ENCODE results near the gene SLIT3. TPM values are rescaled to one million over a fixed set of nuclear protein-coding genes. Genes with fewer than 3 reads are reported as not detected.
A peak's percentile ranks its signal among the peaks of the same experiment; 100 is the strongest.

The SLIT3 gene
- total RNA-seq, 1 donor from 2014 or later, result 16.6 TPM

DNA sequence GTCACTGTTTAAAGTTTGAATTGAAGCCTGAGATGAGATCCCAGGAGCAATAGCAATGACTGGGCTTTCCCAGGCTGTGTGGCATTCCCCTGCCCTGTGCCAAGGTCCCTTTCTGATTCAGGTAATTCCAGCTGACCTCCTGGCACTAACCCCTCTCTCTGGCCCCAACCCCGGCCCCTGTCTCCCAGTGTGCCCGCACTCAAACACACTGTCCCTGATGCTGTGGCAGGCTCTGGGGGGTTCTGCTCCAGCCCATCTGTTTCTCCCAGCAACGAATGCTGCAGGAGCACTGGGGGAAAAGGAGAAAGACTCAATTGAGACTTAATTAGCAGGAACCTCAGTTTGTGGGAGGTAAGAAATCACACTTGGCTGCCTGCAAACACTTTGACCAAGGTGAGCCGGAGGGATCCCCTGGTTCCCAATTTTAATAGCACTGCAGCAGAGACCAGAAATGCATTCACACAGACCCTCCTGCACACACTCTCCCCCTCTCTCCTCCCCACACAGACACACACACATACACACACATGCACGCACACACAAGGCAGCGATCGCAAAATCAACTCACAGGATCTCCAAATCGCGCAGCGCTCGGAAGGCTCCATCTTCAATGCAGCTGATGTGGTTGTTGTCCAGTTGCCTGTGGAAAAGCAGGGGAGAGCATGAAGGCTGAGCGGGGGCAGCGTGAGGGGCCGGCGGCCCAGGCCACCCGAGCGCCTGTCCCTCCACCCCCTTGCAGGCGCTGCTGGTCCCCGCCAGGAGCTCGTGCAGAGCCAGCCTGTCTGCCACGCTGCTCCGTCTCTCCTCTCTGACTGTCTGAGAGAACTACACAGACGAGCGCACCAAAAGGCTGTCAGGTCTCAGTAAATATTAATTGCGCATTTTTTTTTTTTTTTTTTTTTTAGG is 456.7 kb downstream of the SLIT3 start:
- no peak for DNase-seq (ENCODE audit: low spot score)
- intact Hi-C loops (cut with DNase I), result no loop called here

DNA sequence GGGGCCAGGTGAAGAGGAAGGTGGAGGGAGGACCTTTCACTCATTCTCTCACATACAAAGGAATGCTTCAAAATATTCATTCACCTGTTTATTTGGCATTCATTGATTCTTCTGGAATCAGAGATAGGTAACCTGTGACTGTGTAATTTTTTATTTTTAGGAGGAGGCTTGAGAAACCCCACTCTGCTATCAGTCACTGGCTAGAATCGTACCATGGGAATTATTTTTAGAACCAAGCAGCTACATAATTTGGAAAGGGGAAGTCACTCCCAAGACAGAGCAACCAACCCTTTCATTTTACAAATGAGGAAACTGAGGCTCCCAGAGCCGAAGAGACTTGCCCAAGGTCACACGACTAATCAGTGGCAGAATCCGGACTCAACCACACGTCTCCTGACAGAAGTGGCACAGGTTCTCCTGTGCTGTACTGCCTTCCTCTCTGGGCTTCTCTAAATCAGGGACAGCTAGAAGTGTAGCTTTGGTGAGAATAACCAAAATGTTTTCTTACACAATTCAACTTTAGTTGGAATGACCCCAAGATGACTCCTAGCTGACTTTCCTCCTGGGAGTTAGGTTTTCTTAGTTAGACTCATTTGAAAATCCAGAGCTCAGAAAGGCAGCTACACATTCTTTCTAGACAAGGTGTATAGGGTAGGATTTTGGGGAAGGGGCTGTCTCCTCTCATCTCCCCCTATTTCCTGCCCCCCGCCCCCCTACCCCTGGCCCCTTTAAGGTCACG is 457.5 kb downstream of the SLIT3 start:
- intact Hi-C loops (cut with DNase I), result loop anchor here (2.0 kb wide), 1 partner anchor 31 kb away; no protein-coding TSS in a partner anchor
- DNase-seq (ENCODE audit: low spot score), result no peak

DNA sequence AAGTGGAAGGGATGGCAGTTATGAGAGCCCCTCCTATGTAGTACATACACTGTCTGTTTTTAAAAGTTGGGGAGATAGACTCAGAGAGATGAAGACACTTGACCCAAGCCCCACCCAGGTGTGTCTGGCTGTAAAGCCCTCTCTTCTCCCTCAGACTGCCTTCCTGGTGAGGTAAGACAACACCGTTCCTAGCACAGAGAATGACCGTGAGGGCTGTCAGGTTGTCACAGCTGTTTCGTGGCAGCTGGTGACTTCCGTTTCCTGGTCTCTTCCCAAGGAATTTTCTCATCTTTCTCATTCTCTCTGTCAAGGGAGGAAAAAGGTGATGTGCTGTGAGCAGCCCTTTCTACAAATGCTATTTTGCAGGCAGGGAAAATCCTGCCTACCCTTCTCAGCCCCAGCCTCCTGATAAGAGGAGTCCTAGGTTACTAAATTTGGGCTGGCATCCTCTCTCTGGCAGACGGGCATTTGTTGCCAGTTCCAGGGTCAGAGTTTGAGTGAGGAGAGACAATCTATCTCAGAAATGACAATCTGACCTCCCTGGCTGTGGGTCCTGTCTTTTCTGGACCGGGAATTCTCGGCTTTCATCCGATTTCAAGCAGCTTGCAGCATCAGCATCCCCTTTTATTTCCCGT is 458.3 kb downstream of the SLIT3 start:
- intact Hi-C loops (cut with DNase I), result loop anchor here (2.0 kb wide), 1 partner anchor 30 kb away; no protein-coding TSS in a partner anchor
- no peak for DNase-seq (ENCODE audit: low spot score)

DNA sequence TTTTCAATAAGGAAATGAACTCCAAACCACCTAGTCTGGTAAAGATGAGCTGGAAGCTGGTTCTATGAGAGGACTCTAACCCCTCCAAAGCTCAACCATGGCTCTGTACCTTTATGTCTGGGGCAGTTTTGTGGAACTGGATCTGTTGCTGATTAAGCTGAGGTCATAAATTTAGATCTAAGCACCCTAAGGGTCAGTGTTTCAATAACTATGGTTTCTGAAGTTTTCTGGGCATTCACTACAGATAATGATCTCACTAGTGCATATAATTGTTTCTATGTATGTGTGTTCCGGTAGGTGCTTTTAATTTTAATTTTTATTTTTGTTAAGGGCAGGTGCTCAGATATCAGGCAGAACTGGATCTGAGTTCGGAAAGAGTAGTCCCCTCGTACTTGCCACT is 463.1 kb downstream of the SLIT3 start:
- intact Hi-C loops (cut with DNase I), result no loop called here
- no peak for DNase-seq (ENCODE audit: low spot score)

DNA sequence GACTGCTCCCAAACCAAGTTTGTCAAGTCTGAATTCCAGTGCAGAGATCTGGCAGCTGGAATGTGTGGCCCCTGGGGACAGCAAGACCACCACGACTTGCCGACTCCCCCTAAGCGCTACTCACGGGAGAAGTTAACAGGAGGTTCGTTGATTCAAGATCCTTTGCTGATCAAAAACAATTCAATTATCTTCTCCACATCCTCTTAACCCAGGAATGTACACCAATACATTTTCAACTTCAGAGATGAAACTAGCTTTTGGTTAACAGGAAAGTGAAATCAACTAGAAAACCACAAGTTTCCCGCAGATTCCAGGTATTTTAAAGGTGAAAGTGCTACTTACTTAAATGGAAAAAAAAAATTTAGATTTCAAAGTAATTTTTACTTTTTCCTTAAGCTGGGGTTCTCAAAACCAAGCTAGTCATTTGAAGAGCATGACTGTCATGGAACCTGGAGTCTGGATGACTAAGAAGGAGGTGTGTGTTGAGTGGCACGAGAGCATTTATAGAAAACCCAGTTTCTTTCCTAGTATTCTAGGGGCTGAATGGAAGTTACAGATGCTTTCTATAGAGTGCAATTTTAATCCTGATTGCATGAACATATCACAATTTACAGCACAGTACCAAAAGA is 464.2 kb downstream of the SLIT3 start:
- DNase-seq (ENCODE audit: low spot score), result no peak
- intact Hi-C loops (cut with DNase I), result no loop called here

DNA sequence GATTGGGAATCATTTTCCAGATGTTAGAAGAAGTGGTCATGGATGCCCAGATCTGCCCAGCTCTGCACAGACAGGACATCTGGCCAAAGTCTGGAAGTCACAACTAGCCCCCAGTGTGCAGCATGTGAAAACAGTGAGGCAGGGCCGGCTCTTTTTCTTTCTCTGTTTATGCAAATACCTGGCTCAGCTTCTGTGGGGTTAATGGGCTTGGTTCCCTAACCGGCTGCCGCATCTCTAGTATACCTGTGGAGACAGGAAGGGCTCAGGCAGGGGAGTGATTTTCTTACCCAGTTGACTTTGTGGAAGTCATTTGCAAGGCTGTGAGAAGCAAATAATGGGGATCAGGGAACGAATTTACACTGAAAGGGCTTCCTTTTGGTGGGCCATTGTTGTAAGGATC is 467.0 kb downstream of the SLIT3 start:
- intact Hi-C loops (cut with DNase I), result no loop called here
- peak; percentile 29 for DNase-seq (ENCODE audit: low spot score)

DNA sequence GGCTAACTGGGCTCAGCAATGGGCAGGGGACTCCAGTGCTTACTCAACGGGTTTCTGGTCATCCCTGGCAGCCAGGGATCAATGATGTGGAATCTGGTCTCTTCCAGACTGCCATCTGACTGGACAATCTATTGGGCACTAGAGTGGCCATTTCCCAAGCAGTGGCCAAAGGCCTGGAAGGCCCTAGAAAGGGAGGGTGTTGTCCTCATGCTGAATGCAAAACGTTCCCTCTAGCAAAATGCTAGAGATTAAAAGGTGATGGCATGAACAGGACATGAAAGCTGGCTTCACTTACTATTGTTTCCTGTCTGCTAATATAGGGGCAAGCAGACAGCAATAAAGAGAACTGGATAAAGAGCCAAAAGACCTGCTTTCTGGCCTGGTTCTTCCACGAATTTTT is 467.6 kb downstream of the SLIT3 start:
- DNase-seq (ENCODE audit: low spot score), result peak; percentile 56
- intact Hi-C loops (cut with DNase I), result no loop called here

DNA sequence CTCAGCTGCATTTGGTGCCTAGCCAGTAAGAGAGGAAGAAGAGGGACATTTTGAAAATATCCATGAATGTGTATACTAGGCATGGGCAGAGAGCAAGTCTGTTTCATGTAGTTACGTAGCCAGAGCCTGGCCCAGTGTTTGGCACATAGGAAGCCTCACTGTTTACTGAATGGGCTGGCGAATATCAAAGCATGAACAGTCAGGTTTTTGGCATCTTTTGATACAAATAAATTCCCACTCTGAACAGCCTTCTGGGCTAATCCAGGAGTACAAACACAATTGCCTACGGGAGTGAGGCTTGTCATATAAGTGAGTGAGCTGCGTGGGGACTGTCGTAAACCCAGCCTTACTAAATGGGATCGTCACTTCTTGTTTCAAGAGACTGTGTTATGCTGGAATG is 468.6 kb downstream of the SLIT3 start:
- DNase-seq (ENCODE audit: low spot score), result peak; percentile 10
- intact Hi-C loops (cut with DNase I), result no loop called here

DNA sequence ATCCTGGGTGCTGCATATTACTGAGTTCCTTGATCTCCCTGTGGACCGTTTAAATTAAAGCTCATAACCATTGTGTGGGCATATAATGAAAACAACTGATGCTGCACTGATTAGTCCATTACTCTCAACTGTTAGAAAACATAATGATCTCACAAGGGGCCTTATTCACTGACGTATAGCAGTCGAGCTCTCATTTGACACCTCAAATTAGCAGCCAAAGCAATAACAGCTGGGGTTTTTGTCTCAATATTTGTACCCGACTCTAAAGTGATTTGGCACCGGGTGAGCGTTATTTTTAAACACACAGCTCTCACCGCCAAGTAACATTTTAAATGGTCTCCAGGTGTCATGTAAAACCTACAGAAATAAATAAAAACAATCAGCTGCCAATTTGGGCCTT is 469.6 kb downstream of the SLIT3 start:
- DNase-seq (ENCODE audit: low spot score), result no peak
- intact Hi-C loops (cut with DNase I), result no loop called here

DNA sequence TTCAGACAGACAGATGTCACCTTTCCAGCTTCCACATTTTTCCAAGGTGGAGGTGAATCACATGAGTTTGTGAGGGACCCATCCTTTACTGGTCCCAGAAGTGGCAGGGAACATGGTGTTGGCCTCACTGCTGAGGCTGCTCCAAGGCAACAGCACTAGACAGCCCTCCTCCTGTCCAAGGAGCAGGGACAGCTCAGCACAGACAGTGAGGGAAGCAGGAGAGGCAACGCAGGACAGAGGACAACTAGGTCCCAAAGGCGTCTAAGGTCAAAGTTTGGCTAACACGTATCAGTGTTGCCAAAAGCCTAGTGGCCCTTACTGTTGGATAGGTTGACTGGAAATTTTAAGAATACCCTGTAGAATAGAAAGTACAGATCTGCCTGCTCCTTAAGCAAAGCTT is 470.1 kb downstream of the SLIT3 start:
- intact Hi-C loops (cut with DNase I), result no loop called here

DNA sequence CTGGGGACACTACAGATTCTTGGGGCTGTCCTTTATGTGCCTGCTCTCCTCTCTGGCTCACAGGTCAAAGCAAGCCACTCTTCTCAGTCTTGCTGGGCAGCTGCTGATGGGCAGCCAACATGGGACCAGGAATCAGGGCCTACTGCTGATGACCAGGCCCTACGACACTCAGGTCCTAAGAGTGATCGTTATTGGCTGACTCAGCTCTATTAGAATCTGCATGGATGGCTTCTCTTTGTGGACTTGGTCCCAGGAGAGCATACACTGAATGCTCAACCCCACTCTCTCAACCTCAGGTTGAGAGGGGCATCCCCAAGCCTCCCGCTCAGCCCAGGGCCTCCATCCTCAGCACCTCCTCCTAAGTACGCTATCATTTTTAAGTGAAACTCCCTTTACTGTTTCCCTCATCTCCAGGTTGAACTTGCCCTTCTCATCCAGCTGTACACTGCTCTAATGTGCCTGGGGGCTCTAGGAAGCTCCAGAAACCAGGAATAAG is 471.0 kb downstream of the SLIT3 start:
- intact Hi-C loops (cut with DNase I), result no loop called here
- DNase-seq (ENCODE audit: low spot score), result peak; percentile 27

More for the DNA sequence above, 470.1 kb downstream of the SLIT3 start:
- DNase-seq (ENCODE audit: low spot score), result peak; percentile 41

DNA sequence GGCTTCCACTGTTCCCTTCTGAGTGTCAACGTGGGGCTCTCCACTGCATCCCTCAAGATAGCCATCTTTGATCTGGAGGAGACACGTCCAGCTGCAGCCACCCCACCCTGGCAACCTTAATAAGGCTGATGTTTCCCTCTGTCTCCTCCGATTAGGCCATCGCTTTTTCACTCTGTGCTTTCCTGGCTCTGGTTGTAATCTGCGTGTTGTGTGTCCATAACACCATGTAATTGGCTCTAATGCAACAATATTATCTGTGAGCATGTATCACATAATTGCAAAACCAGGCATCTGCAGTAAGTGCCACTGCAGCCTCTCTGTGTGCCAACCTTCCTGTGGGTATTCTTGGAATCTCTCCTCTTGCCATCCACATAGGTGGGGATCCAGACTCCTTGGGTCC is 471.9 kb downstream of the SLIT3 start:
- DNase-seq (ENCODE audit: low spot score), result peak; percentile 27
- intact Hi-C loops (cut with DNase I), result no loop called here

DNA sequence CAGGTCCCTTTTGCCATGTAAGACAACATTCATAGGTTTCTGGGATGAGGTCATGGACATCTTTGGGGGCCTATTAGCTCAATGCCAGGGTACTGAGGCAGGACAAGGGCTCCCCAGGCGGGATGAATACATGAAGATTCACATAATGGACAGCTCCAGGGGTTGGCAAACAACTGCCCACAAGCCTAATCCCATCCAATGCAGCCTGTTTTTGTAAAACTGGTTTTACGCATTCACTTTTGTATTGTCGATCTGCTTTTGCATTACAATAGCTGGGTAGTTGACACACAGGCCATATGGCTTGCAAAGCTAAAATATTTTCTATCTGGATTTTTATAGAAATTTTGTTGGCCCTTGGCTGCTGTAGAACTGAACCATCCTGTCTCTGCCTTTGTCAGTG is 473.3 kb downstream of the SLIT3 start:
- intact Hi-C loops (cut with DNase I), result no loop called here
- no peak for DNase-seq (ENCODE audit: low spot score)

DNA sequence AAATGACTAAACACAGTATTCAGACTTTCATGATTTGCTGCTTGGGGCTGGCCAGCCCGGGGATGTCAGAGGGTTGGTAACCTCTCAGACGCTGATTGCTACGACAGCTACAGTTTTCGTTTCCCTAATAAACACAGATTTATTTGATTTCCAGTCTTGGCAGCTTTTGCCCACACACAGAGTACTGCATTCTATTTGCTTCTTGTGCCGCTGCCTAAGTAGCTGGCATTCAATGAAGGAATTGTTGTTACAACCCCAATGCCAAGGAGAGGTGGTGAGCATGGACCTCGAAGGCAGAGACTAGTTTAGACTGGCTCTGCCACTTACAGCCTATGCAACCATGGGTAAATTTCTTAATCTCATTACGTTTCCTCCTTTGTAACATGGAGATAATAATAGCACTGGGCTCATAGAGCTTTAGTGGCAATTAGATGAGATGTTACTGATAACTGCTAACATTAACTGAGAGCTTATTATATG is 474.7 kb downstream of the SLIT3 start:
- no peak for DNase-seq (ENCODE audit: low spot score)
- intact Hi-C loops (cut with DNase I), result no loop called here

DNA sequence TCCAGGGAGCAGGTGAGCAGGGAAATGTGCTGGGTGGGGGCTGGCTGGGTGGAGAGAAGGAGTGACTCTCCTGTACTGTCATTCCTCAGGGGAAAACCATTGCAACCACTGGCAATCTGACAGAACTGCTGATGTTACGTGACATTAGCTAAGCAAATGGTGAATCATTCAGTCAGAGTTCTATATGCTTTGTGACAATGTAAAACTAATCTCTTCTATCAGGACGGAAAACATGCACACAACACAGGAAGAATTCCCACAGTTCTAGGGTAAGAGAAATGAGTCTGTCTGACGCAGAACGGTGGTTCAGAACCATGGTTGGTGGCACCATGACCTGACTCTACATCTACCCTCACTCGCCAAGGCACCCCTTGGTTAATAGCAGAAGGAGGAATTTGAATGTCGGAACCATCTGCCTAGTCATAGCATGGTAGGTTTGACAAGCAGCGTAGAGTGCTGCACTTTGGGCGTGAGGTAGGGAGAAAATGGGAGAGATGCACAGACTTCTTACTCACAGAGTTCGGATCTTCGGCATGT is 478.1 kb downstream of the SLIT3 start:
- DNase-seq (ENCODE audit: low spot score), result no peak
- intact Hi-C loops (cut with DNase I), result no loop called here

DNA sequence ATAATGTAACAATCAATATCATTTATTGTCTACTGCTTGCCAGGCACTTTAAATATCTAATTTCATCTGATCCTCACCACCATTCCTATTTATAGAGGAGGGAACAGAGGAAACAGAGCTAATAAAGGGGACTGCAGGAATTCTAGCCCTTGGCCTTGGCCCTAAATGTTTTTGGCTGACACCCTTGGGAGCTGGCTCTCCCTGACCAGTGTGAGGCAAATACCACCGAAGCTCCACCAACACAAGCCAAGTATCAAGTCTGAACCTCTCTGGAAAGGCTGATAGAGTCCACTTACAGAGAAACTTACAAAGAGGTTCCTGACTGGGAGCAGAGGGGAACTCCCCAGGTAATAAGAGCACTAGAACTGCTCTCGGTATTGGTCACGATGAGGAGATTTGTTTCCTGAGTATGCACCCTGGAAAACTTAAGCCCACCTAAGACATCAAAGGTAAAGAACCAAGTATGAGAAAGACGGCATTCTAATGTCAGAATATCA is 478.6 kb downstream of the SLIT3 start:
- intact Hi-C loops (cut with DNase I), result no loop called here

DNA sequence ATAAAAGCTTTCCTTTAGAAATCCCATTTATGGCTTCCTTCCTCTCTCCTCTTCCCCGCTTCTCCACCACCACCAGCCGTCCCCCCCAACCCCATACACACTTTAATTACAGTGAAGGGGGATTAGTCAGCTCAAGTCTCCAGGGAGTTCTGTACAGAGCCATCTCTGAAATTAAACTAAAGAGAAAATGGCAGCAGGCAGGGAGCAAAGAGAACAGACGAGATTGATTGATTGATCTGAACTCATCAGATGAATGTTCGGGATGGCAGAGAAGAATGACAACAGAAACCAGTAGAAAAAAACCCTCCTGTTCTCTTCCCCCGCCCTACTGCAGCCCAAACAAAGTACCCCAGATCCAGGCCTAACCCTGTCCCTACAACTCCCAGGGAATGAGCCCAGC is 480.1 kb downstream of the SLIT3 start:
- DNase-seq (ENCODE audit: low spot score), result no peak
- intact Hi-C loops (cut with DNase I), result no loop called here

More for the DNA sequence above, 478.6 kb downstream of the SLIT3 start:
- DNase-seq (ENCODE audit: low spot score), result no peak

DNA sequence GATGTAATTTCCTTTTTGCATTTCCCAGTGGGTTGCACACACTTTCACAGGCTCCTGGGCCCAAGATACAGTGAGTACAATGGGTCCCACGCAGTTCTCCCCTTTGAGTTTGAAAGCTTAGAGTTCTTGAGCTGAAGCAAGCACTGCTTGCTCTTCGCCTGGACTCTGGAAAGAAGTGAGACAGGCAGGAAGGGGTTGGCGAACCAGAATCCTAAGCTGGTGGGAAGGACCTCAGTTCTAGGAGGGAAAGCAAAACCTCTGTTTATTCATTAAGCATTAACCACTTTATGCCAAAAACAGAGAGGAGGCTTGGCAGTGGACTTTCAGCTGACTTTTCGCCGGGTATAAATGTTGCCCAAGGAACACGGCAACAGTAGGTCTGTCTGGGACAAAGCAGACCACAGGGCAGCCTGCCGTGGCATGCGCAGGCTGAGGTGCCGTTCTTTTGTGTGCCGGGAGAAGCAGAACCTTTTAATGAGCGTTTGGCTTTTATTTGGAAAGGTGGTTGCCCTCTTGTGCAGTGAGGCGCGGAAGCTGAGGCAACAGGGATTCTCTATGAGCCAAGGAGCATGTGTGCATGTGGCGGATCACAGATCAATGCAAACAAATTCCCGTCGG is 481.8 kb downstream of the SLIT3 start:
- intact Hi-C loops (cut with DNase I), result no loop called here
- DNase-seq (ENCODE audit: low spot score), result no peak

DNA sequence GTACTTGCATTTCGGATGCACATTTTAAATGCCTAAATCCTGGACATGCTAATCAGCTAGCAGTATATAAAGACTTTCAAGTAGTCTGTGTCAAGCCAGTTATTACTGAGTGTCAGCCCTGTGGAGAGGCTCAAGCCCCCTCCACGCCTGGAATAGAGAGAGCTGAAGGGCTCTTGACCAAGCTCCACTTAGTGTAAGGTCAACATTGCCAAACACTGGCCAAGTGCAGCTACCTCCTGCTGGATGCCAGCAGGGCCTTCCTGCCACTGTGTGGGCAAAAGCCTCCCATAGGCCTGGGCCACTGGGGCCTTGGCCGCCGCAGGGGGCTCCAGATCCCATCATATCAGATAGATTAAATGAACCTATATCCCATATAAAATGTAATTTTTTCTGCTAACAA is 482.4 kb downstream of the SLIT3 start:
- intact Hi-C loops (cut with DNase I), result no loop called here
- peak; percentile 78 for DNase-seq (ENCODE audit: low spot score)

All from cardiac septum (tissue), 1 donor.